ENCODE data around the gene SNX33.

- TF ChIP-seq CTCF (IDR thresholded peaks at IDR 0.05): no peak
- TF ChIP-seq POLR2A (IDR thresholded peaks at IDR 0.05): no peak
Measured at GRCh38 chr15:75684648-75685047, 36.9 kb downstream of the SNX33 start.

Measured in body of pancreas (tissue), 4 donors.